HT1080 (cell line): ENCODE measurements around the gene UBE3A. TPM values are rescaled to one million over a fixed set of nuclear protein-coding genes. Genes with fewer than 3 reads are reported as not detected.
A peak's percentile ranks its signal among the peaks of the same experiment; 100 is the strongest.
"Not testable (repeated sequence)": the region's sequence is repeated elsewhere in the genome, so short reads cannot be mapped to it uniquely, and the experiment has no call there.

ENCODE experiments used
- DNase-seq: peaks from one replicate; pipeline ENCODE4 v3.0.0-alpha.2; 2015; ENCODE audit warnings: low read depth
- polyA plus RNA-seq, 2 experiments: library from polyadenylated mRNA; depleted of rRNA; stranded (reverse); fragments of >200 nt; gene quantifications; 2 replicates each; pipeline ENCODE4 v1.2.3, GENCODE V29; 2015
- total RNA-seq: library from RNA; depleted of rRNA; stranded (reverse); fragments of >200 nt; shearing (Covaris generic); gene quantifications from 2 replicates; pipeline ENCODE4 v1.2.3, GENCODE V29; 2014; rRNA removed

UBE3A gene
- 64.7 and 69.5 TPM in 2 replicates for total RNA-seq
- polyA plus RNA-seq (2015; cell fraction: cytosol; rRNA removed) = 51.9 and 69.1 TPM in 2 replicates
- polyA plus RNA-seq (2015; cell fraction: nucleus; rRNA removed) = 78.3 and 81.3 TPM in 2 replicates

DNA sequence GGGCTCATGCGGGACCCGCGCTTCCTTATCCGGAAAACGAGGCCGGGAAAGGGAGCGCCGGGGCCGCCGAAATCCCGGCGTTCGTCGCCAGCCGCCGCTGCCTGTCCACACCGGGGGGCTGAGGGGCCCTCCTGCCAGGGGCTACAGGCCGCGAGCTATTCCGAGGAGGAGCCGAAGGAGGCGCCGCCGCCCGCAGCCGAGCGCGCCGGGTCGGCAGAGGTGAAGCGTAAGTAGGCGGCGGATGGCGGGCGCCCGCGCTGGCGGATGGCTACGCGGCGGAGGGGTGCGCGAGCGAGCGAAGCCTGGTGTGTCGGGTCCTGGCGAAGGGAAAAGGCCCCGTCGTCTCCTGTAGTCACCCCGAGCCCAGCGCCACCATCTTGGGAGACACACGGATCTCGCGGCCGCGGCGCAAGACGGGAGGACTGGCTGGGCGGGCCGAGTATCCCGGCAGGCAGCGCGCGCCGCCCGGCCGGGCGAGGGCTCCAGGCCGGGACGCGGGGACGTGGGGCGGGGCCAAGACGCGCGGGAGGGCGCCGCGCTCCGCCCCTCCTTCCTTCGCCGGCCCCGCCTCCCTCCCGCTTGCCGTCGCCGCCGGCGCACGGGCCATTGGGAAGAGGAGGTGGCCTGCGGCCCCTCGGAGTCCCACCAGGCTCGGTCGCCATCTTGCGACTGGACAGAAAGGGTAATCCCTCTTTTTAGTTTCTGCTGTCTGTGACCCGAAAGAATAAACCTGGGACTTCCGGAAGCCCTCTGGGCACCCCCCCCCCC, at the start of gene UBE3A:
Gene UBE3A (minus strand): TSS at position 424 of the 768 bp plus-strand sequence. CDS start 29,917 bp downstream, outside the sequence.
- peak; percentile 89 for DNase-seq

DNA sequence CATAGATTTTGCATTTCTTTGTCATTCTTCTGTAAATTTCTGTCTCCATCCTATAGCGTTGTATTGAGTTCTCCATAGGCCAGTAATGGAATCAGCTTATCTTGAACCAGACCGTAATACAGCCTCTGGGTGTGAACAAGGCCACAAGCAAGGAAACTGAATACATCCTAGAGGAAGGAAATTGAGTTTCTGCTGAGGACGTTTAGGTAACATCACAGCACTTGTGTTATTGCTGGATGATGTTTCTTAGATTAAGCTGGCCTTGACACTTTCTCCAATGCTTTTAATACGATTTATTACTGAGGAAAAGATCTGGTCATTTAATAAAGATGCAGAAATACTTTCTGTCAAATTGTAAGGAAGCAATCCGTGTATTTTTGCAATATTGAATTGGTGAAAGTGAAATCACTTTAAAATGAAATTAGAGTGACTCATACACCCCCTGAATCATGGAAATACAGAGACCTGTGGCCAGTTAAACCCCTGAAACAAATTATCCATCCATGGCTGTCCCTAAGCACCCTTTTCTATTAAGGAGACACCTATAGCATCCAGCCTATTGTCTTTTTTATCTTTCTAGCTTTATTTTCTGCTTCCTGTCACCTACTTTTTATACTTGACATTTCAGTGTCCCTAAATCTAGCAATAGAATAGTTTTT, 48.5 kb upstream of the UBE3A start:
- no peak for DNase-seq

DNA sequence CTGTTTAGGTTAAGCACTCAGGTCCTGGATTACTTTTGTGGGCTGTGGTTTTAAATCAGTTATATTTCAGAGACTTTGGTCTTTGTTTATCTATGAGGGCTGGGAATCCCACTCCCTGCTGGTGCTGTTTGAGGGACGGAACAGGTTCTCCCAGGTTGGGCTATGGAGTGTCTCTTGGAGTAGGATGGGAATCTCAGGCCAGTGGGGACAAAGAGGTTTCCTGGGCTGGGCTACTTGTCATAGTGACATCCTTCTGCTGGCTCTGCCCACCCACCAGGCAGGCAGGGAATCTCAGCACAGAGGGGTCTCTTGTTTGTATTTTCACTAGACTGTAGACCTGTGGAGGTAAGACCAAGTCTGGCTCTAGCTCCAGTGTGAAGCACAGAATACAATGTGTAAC, 47.2 kb upstream of the UBE3A start:
- DNase-seq = no peak

DNA sequence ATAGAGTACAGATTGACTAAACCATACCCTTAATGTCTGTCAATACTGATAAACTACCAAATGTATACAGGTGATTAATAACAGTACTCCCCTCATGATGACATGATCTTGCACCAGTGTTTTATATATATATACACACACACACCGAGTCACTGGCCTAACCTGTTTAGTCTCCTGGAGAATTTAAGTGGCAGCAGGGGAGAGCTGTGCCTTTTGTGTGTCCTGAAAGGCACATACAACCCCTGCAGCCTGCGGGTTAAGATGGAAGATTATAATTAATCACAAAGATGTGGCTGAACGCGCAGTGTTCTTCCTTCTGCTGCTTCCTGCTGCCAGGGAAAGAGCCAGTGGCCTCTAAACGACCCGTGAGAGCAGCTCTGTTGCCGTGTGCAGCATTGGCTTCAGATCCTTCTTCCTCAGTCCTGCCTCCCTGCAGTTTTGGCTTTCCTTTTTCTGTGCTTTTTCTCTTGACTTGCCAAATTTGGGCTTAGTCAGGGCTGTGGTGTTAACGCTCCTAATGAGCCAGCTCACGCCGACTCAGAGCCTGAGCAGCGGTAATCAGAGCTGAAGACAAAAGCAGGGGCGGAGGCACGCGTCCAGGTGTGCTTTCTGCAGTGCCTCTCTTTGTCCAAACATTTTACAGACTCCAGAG, 42.5 kb upstream of the UBE3A start:
- peak; percentile 37 for DNase-seq

DNA sequence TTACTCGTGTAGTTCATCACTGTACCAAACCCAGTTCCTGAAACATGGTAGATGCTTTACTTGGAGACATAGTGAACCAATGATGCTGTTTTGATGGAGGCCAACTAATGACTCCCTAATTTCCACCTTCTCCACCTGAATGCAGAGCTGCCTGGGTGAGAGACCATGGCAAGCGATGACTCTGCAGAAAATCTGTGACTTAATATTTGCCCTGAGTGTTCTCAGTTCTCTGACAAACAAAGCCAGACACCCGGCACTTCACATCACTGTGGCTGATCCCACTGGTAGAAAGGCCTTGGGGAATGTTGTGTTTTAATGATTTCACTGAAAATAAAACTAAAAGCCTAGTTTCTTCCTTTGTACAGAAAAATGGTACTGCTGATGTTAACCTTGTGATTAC, 39.5 kb upstream of the UBE3A start:
- DNase-seq = no peak

DNA sequence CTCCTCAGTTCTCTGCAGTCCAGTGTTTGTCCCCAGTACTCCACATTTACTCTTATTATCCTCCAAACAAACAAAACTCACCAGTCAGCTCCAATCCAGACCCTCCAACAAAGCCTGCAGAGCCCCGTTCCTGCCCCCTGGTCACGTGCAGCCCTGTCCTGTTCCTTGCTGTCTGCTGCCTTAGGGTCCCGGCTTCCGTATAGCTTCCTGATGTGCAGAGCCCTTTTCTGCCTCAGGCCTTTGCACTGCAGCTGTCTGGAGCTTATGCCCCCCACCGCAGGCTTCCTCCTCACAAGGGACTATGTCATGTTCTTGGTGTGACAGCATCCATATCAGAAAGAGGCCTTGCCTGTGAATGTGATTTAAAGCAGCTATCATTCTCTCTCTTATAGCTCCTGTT, 39.0 kb upstream of the UBE3A start:
- no peak for DNase-seq

DNA sequence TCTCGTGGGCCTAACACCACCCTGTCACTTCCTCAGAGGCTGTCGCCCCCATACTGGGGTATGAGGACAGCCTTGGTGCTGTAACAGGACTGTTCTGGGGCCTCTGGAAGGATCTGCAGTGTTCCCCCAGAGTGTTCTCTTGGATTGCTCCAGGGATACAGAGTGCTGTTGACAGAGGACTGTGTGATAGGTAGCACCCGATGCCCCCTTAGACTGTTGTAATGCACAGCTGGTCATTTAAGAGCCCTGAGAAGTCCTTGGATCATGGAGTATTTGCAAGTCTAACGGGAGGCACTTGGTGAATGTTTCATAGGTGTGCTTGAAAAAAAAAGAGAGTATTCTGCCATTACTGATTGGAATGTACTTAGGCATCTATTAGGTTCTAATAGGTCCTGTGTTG, 35.4 kb upstream of the UBE3A start:
- no peak for DNase-seq

DNA sequence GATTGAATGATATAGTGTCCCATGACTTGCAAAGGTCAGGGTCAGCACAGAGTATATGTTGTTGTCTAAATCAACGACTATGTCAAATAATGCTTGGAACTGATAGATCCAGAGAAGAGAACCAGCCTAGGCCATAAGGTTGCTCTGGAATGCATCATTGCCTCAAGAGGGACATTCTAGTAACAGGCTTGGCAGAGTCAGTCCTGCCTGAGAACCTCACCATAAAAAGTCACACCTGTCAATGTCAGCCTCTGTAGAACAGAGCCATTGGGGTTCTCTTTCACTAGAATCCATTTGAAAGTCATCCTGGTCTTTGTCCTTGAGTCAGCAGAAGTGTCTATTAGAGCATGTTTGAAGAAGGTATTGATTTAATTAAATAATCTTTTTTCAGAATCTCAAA, 31.4 kb upstream of the UBE3A start:
- DNase-seq = no peak

DNA sequence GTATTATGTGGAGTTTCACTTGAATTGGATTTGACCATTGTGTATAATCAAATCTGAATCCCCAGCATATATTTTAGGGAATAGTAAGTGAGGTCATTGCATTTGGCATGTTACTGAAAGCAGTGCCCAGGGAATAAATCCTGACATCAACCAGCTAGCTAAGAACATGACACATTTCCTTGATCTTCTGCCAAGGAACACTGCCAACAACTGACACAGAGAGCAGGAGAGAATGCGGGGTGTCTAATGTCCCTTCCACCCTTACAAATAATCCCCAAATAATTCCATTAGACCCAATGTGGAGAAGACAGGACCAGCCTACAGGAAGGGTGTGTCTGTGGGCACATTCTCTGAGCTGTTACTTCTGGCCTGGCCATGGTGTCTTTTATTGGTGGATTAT, 30.6 kb upstream of the UBE3A start:
- peak; percentile 77 for DNase-seq

DNA sequence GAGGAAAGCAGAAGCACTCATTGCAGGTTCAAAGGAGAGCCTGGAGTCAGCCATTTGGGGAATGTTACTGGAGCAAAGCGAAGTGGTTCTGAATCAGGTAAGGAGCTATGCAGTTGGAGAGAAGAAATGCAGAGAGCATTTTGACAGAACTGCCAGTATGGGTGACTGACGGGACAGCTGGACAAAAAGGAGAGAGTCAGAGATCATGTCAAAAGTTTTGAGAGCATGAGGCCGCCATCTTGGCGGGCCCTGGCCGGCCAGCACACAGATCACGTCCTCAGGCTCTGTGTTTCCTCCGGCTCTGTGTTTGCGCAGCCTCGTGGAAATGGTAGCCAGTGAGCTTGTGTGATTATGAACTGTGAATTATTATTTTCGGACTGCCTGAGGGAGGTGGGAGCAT, 29.8 kb upstream of the UBE3A start:
- no peak for DNase-seq

DNA sequence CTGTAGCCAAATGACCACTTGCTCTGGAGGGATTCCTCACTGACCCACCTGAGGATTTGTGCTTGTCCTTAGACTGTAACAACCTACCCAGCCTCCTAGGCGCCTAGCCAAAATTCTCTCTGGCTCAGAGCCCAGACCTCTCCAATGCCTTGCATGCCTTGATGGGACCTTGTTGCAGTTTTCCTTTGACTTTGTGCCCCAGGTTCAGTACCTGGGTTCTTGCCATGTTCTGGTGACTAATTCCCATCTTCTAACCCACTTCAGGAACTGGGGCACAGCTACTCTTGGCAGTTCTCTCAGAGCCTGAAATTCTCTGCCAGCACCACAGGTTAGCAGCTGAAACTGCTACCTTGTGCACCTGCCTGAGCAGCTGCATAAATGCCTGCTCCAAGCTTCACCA, 27.0 kb upstream of the UBE3A start:
- no peak for DNase-seq

DNA sequence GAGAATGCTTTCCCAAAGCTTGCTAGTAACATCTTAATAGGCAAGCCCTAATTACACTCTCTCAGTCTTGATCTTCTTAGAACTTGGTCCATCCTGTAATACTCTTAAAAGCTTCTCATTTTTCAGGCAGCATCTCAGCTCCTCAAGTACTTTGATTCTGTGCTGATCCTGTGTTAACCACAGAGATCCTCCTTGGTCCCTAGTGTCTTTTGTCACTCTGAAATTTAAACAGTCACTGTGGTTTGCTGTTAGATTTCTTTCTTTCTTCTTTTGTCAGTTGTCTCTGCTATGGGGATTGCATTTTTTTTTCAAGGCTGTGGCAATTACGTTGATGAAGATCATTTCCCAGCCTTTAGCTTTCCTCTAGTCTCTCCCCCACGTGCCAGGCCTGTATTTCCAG, 26.0 kb upstream of the UBE3A start:
- DNase-seq = no peak

DNA sequence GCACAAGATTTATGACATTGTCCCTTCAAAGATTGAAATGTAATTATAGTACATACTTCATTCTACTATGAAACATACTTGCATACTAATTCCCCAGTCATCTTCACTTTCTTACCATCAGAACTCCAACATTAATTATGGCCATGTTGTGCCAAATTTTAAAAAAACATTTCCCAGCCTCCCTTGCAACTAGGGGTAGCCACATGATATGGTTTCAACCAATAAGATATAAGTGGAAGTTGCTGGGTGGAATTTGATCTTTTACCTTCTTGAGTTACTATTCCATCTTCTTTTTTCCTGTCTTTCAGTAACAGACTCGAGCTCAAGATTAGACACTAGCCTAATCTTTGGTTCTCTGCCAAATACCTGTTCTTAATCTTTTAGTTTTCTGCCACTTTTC, 25.6 kb upstream of the UBE3A start:
- DNase-seq = no peak

DNA sequence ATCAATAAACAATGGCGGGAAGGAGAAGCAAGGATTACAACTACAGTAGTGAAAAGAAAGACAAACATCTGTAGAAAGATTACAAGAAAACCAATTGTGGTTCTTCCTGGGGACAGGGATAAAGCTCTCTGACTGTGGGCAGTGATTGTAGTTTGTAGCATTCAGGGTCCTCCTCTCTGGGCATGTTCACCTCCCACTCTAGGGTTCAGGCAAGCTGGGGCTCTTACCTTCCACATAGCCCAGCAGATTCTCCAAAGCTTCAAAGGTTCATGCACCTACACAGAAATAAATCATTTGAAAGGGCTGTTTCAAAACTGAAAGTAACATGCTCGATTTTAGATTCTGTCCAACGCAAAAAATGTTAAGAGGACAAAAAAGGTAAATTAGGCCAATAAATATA, 17.4 kb upstream of the UBE3A start:
- no peak for DNase-seq

DNA sequence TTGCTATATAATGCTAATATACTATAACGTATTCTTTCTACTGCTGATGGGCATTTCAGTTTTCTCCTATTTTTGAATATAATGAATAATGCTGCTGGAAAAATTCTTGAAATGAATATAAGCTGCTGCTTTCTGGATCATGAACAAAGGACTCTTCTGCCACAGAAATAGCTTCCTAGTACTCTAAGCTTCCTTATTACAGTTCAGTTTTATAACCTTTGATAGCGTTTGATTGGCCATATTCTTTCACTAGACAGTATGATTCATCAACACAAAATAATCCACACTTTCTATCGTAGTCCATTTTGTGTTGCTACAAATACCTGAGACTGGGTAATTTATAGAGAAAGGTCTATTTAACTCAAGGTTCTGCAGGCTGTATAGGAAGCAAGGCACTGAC, 16.4 kb upstream of the UBE3A start:
- DNase-seq = no peak

DNA sequence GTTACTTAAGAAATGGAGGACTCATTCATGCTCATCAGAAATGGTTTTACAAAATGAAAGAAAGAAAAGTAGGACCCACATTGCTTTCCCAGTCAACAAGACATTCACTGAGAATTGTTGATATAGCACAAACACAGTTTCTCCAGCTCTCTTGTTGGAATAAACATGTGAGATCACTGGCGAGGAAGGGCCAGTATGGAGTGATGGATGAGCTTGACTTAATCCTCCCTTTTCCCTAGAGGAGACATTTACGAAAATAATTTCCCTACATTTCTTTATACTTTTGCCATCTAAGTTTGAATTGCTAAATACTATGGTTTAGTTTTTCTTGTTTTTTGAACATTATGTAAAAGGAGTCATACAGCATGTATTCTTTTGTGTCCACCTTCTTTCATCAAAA, 15.9 kb upstream of the UBE3A start:
- DNase-seq = no peak

DNA sequence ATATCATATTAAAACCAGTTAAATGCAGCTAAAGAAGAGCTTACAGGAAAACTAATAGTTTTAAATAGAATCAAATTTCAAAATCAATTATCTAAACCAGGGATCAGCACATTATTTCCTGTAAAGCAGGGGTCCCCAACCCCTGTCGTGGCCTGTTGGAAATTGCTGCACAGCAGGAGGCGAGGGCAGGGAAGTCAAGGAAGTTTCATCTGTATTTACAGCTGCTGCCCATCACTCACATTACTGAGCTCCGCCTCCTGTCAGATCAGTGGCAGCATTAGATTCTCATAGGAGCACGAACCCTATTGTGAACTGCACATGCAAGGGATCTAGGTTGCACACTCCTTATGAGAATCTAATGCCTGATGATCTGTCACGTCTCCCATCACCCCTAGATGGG, 14.4 kb upstream of the UBE3A start:
- not testable (repeated sequence) for DNase-seq

DNA sequence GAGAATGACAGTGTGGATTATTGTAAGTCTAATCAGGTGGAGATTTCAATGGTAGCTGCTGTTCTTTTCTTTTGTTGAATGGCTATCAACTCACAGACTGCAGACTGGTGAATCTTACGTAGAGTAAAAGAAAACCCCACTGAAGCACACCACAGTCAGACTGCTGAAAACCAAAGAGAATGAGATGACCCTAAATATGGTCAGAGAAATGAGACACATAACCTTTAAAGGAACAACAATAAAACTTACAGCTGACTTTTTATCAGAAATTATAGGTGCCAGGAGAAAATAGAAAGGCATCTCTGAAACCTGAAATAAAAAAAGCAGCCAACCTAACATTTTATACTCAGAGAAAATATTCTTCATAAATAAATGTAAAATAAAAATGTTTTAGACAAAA, 12.7 kb upstream of the UBE3A start:
- DNase-seq = no peak

DNA sequence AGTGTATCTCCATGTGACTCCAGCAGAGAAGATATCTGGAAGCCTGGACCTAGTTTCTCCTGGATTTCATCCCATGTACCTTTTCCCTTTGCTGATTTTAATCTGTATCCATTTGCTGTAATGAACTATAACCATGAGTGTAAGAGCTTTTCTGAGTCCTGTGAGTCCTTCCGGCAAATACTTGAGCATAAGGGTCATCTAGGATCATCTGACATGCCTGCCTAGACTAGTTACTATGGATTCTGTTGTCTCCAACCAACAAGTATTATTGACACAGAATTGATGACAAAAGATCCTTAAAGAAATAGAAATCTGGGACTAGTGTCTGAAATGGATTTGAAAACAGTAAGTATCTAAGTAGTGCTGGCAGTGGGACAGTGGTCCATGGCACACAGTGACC, 11.3 kb upstream of the UBE3A start:
- DNase-seq = no peak

DNA sequence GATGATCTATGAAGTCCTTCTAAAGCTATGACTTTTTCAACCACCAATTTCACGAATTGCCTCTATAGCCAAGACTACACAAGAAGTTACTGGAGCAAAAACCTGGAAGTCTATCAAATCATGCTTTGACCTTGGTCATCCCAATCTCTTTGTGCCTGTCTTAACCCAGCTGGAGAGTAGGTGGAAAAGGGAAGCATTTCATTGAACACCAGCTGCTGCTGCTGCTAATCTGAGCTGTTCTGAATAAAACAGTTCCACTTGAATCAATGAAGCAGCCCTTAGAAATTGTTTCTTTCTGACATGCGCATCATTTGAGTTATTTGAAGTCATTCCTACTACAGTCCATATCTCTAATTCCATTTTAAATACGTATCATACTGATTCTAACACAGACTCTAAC, 7.3 kb upstream of the UBE3A start:
- DNase-seq = no peak

DNA sequence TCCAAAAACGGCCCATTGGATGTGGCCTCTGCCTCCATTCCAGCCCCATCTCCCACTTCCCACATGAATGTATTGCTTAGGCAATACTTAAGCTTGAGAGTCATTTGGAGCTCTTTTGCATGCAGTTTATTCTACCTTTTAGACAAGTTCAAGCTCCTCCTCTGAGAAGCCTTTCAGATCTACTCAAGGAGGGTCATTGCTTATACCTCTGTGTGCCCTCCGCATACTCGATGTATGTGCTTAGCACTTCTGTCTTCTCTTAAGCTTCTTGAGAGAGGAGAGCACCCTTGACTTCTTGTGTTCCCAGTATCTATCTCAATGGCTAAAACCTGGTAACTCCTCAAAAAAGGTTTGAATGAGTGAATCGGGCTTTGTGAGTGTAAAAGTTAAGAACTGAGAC, 6.6 kb upstream of the UBE3A start:
- no peak for DNase-seq

DNA sequence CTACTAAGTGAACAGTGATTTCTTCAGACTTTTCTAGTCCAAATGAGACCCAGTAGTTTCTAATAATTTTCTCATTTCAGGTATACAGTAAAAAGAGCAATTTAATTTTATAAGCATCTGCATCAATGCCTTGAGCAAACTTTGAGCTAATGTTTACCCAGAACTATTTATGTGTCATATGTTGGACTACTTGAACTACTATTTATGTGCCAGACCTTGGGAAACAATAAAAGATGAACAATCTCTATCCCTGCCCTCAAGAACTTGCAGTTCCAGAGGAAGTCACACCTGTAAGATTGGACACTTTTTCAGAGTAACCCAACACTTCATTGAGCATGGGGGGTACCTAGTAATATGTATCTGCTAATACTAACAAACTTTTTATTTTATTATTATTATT, 2.3 kb upstream of the UBE3A start:
- no peak for DNase-seq
